Islet precursor cell (in vitro differentiated cells): ENCODE measurements around the gene NGRN.
"Not testable (repeated sequence)": the region's sequence is repeated elsewhere in the genome, so short reads cannot be mapped to it uniquely, and the experiment has no call there.

Experiments used
- DNase-seq: peaks from one replicate; pipeline ENCODE4 v3.0.0-alpha.2; 2018

NGRN gene

DNA sequence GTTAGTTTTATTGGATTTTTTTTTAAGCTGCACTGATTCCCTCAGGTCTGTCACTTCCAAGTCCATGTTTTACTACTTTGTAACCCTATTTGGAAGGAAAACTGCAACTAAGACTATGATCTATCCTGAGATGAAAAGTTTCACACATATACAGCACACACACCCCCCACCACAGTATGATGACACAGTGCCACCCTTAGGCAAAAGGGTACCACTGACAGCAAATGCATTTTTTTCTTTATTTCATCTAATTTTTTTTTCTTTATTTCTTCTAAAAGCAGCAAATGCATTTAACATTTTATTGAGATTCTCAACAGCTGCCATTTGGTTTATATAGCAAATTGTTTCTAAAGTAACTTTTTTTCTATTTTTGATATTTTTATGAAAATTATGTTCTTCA lies 21.2 kb downstream of the NGRN start:
- DNase-seq, result no peak

DNA sequence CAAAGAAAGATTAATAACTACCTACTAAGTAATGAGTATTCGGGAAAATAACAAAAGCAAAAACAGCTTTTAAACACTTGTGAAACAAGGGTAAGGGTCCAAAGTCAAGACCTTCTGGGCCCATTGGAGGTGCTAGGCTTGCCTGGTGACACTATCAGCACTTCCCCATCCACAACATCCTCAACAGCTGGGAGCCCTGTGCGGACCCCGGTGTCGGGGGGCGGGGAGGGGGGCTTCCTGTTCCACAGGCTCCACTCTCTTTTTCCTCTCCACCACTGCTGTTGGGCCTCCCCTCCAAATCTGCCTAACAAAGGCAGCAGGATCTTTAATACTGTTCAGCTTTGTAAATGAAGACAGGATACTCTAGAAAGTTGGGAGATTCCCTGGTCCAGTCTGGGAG lies 21.6 kb downstream of the NGRN start:
- no peak for DNase-seq

DNA sequence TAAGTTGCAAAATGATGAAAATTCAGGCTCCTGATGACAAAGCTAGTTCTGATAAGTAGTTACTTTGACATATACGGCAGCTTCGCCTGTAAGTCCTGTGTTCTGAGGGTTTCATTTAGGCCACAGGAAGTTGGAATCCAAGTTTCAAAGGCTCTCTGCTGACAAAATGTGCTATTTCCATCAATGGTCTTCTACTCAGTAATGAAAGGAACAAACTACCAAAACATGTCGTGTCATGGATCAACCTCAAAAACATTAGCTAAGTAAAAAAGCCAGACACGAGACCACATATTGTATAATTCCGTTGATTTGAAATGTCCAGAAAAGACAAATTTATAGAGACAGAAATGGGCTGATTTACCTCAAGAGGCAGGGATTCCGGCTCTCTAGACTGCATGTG lies 22.5 kb downstream of the NGRN start:
- no peak for DNase-seq

DNA sequence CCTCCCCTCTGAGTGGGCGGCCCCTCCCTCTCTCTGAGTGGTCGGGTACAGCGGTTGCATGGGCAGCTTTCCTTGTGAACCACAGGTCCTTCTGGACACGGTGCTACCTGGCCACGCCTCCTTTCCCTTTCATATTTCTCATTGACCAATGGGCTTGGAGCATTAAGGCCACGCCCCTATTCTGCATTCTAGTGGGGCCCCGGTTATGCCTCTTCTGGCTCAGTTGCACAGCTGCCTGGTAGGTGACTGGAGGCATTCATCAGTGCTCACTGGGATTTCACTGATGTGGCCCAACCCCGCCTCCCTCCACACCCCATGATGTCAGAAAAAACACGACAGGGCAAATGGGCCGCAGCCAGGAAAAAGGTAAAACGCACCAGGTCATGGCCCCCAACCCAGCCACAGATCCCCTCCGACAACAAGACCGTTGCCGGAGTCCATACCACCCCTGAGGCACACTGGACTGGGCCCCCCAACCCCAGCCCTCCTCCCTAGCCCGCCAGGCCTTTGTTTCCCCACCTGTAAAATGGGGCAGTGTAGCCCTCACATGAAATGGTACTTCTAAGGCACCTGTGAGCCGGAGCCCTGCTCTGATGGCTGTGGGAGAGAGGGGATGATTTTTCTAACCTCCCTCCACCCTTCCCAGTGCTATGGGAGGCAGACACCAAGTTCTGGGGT lies 26.3 kb downstream of the NGRN start:
- DNase-seq, result no peak

DNA sequence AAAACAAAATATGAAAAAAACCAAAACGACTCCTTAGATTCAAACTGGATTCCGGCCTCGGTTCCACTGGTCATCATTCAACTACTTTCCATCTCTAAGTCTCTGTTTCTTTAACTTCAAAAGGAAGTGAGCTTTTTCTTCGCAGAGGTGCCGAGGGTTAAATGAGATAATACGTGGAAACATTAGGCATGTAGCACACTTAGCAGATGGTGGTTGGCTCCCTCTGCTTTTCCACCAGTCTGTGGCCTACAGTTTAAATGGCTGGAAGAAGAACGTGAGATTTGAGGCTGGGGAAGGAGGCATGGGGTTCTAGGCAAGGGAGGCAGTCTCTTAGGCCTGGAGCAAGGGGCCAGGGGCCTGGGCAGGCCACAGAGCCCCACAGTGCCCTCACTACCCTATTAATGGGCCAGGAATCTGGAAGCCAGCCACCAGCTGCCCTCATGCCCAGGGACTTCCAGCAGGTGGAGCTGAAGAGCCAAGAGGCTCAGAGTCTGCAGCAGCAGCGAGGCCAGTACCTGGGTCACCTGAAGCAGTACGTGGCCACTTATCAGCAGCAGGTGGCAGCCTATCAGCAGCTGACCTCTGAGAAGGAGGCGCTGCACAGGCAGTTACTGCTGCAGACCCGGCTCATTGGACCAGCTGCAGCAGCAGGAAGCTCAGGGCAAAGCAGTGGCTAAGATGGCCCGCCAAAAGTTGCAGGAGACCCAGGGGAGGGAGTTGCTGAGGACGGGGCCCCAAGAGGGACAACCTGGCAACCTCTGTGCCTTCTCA lies 27.8 kb downstream of the NGRN start:
- peak; percentile 97 for DNase-seq

DNA sequence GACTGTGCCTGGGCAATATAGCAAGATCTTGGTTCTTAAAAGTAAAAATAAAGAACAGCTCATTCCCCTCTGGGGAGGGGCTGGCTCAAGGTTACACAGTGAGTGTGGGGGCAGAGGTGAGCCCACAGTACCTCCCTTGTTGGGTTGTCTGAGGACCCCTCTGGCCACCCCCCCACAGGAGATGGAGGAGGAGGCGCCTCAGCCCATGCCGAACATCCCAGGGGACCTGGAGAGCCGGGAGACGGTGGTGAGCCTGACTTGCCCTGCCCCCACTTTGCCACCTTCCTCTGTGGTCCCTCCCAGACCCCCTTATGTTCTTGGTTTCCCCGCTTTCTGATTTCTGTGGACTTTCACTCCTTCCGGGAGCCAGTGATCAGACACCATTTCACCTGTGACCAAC lies 28.7 kb downstream of the NGRN start:
- DNase-seq, result no peak

DNA sequence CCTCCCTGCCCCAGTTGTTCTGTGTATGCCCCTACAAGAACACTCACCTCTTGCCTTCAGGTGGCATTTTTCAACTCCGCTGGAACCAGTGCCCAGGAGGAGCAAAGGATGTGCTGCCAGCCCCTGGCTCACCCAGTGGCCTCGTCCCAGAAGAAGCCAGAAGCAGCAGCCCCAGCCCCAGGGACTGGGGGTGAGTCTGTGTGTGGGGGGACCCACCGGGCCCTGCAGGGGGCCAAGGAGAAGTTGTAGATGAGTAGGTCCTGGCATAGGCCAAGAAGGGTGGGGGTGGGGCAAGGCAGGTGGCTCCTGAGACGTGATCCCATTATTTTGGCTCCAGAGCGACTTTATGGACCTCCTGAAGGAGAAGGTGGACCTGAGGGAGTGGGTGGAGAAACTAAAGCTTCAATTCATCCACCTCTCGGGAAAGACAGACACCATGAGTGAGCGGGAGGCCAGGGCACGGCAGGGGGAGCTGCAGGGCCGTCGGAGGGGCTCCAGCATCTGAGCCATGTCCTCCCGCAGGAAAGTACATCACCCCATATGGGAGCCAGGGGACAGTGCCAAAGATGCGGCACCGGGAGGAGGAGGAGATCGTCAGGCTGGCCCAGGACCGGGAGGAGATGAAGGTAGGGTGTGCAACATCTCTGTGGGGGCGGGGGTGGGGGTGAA lies 29.3 kb downstream of the NGRN start:
- no peak for DNase-seq

DNA sequence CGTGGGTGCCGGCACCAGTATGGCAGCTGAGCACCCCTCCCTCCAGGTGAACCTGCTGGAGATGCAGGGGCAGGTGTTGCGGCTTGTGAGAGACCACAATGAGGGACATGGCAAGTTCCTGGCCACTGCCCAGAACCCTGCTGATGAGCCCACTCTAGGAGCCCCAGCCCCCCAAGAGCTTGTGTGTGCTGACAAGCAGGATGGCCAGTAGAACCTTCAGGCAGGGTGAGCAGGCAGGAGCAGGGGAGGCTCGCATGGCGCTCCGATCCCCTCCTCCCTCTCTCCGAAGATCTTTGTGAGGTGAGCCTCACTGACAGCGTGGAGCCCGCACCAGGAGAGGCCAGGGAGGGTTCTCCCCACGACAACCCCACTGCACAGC lies 29.8 kb downstream of the NGRN start:
- DNase-seq, result no peak

DNA sequence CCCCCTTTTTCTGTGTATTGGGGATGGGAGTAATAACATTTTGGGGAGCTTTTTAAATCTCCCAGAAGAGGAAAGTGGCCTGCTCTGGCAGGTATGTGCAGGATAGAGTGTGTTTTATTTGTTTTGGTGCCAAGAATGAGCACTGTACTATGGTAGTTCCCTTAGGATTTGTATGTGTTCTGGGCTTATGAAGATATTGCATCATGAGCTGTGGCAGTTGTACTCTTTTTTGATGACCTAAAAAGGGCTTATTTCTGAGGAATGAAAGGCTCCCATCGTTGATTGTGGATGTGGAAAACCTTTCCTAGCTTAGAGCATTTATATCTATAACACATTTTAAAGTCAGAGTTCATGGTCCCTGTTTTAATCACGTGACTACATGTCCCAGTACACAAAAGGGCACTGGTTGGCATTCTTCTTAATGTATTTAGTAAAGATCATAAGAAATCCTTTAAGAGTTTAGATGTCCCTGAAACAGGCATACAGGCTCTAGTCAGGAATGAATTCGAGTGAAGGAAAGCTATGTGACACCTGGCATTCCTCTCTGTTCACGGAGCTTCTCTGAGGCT lies 30.9 kb downstream of the NGRN start:
- DNase-seq, result not testable (repeated sequence)

DNA sequence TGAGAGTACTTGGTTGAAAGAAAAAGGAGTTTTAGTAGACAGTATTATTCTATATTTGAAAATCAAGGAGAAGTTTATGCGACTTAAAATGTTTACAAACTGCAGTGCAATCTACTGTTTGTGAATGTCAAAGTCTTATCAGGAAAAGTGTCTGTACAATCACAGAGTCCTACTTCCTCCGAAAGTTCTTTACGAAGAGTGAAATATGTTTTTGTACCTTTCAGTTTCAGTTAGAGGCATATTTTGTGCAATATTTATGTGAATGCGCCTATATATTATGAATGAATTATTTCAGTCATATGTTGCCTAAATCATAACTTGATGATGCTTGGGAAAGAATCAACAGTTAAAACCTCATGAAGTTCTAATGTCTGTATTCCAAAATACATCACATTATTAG lies 31.5 kb downstream of the NGRN start:
- no peak for DNase-seq

DNA sequence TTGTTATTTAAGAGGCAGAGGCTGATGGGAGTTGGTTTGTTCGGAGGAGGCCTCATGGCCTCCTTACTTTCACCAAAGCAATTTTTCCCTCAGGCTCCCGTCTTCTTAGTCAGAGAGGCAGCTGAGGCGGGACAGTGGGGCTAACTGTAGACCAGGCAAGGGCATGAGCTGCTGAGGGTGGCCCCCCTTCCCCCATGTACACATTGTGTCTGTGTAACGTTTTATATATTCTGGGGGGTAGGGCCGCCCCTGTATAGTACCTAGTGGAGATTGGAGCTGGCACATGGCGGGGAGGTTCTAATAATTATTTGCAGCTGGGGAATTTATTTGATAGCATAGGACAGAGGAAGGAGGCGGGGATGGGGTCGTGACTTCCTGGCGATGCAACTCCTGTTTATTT lies 35.1 kb downstream of the NGRN start:
- DNase-seq, result no peak

DNA sequence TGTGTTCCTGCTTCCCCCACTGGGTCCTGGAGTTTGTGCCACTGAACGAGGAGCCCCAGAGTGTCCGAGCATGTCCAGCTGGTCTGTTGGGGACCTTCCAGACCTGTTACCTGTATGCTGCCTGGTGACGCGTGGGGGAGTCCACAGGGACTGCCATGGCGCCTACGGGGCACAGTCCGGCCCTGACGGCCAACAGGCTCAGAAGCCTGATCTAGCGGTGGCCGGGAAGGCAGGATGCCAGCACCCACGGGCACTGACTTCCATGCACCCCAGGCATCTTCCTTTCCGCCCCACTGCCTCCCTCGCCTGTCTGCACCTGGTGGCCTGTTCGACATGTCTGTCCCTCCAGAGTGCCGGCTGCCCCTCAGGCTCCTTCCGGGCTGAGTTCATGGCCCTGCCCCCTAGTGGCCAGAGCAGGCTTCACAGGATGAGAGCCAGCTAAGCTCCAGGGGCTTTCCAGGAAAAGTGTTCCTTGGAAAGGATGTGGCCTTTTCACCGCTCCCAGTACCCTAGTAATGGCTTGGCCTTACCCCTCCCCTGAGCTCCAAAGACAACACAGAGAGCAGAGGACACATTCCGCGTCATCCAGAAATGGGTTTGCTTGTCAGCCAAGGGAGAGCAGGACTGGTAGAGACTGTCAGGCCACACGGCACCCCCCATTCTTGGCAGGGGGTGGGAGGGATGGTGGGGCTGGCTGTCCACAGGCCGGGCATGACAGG lies 35.7 kb downstream of the NGRN start:
- DNase-seq, result peak; percentile 91

DNA sequence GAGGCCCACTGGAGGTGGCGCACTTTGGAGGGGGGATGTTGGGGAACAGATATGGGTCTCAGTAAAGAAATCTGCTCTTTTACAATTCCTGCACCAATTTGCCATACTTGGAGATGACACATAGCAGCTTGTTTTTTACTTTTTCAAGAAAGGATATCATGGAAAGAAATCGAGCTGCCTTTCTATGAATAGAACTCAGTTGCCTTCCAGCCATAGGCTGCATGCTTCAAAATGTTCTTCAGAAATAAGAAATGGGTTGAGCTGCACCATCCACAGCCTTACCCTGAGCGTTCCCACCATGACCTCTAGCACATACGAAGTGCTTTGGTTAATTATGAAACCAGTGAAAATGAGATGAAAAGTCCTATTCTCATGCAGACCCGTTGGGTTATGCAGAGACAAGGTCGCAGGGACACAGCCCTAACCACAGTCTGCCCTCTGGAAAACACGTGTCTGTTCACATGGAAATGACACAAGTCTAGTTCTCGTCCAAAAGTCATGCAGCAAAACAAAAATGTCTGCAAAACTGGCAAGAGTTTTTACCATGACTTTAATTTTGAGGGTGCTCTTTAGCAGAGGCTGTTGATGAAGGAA lies 36.3 kb downstream of the NGRN start:
- DNase-seq, result no peak

DNA sequence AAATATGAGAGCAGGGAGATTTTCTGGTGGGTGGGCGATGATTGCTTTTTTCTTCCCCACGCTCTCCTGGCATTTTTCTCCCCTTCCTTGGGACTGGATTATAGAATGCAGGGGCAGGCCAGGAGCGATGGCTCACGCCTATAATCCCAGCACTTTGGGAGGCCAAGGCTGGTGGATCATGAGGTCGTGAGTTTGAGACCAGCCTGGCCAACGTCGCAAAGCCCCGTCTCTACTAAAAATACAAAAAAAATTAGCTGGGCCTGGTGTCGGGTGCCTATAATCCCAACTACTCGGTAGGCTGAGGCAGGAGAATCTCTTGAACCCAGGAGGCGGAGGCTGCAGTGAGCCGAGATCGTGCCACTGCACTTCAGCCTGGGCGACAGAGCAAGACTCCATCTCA lies 39.9 kb downstream of the NGRN start:
- not testable (repeated sequence) for DNase-seq

DNA sequence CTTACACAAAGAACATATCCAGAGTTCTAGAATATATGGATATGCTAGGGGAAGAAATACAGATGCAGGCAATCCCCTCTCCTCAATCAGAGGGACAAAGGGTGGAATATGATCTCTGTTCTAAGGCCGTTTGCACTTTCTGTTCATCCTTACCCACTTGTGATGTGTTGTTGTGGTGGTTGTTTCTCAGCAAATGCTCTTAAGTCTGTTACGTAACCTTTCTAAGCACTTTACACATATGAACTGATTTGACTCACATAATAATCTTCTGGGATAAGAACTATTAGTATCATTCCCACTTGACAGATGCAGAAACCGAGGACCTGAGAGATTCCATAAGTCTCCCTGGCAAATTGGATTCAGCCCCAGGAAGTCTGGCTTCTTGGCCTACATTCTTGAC lies 40.5 kb downstream of the NGRN start:
- peak; percentile 34 for DNase-seq

DNA sequence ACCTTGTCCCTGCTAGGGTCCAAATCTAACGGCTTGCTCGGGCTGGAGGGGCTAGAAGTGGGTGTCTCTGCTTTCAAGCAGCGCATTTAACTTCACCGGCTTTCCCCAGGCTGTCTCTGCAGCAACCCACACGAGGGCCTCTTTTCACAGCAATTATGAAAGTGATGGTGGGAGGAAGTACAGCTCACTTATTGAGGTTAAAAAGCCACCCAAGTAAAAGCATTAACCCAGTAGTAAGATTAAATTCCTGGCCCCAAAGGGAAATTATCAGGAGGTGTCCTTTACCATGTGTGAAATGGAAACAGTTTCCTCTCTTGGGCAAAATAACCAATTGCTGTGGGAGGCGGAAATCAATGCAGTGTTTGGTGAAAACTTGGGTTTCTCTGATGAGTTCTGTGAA lies 41.1 kb downstream of the NGRN start:
- peak; percentile 38 for DNase-seq

DNA sequence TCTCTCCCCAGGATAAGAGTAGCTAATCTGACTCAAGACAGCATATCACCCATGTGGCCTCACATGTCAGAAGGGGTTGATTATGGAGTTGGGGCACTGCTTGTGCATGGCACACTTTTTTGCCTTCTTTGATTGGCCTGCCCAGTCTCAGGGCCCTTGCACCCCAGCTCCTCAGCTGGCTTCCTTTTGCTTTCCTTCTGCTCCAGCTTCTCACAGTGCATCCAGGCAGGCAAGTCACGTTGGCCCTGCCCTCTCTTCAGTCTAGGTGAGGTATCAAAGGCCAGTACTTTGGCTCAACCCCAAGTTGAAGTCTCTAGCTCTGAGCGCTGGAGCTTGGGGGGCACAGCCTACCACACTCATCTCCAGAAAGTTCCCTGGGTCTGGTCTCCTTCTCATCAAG lies 42.2 kb downstream of the NGRN start:
- peak; percentile 22 for DNase-seq

DNA sequence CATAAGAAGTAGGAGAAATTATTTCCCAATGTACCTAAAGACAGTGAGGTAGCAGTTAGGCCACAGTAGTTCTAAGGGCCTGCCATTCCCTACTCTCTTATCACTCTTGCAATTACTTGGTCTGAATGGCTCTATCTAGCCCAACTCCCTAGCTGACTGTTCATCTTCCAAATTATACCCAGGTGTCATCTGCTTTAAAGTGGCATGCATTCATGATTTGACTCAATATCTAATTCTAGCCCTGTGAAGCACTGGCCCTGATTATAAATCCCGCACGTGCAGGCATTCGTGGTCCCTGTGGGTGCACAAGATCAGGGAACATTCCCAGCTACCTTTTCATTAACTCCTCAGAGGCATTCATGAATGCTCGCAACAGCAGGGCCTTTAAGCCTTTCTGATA lies 43.5 kb downstream of the NGRN start:
- peak; percentile 24 for DNase-seq

DNA sequence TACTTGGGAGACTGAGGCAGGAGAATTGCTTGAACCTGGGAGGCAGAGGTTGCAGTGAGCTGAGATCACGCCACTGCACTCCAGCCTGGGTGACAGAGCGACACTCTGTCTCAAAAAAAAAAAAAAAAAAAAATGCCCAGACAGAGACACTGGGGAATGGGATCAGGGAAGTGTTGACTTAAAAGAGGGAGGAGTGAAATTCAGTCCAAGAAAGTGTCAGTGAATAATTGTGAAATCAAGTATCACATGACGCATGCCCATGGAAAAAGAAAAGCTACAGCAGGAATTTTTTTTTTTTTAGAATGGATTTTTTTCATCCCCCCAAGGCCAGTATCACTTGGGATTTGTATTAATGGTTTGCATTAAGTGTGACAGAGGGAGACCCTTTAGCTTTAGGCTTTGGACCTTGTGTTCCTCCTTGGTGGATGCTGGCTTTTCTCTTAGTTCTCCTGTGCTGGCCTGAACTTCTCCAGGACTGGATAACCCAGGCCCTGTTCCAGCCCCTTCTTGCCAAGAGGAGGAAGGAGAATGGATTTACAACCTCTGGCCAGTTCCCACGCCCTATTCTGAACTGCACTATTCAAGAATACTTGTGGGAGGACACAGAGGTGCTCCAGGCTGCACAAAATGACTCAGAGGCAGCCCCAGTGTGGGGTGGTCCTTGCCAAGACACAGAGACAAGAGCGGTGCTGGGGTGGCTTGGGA lies 50.0 kb downstream of the NGRN start:
- DNase-seq, result peak; percentile 74

DNA sequence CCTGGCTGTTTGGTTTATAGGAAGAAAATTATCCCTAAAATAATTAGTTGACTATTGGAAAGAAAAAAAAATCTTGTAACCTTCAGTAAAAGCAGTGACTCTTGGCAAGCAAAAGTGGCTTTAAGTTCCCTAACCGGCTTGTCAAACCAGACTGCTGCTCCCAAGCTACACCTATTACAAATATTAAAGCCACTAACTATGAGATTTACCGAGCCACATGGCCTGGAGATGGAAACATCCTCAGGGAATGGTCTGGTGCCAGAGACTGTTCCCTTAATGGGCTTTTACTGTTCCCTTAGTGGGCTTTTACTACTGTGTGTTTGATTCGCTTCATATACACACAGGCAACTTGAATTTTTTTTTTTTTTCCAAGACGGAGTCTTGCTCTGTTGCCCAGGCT lies 50.7 kb downstream of the NGRN start:
- DNase-seq, result no peak

DNA sequence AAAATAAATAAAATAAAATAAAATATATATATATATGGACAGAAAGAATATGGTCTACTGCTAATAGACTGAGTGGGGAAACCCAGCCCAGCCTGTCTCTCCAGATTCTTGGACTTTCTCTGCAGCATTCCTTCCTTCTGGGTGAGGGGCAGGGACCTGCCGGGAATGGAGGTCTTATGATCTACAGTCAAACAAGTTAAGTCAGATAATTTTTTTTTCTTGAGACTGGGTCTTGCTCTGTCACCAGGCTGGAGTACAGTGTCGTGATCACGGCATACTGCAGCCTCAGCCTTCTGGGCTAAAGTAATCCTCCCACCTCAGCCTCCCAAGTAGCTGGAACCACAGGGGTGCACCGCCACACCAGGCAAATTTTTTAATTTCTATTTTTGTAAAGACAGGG lies 53.1 kb downstream of the NGRN start:
- no peak for DNase-seq
